Cardiac muscle cell (in vitro differentiated cells and primary cell): ENCODE results near the gene CDC42SE2. TPM values are rescaled to one million over a fixed set of nuclear protein-coding genes. Genes with fewer than 3 reads are reported as not detected.
"Not testable (repeated sequence)": the region's sequence is repeated elsewhere in the genome, so short reads cannot be mapped to it uniquely, and the experiment has no call there.

Experiments used
- DNase-seq, 2 donors: peaks; one replicate each; pipeline versions ENCODE4 v3.0.0 to v3.0.0-alpha.2; 2010 to 2017; ENCODE audit warnings: low read depth in 1 of 2, low spot score in 1 of 2
- H3K27ac ChIP-seq: fragments of 200-600 bp; sonication (generic); 2 replicates; pipeline ENCODE4 v1.5.1; 2016
- H3K27me3 ChIP-seq: fragments of 200-600 bp; sonication (generic); 2 replicates; pipeline ENCODE4 v1.6.0; 2016; ENCODE audit warnings: control low read depth
- H3K36me3 ChIP-seq: fragments of 200-600 bp; sonication (generic); 2 replicates; pipeline ENCODE4 v1.5.1; 2016; ENCODE audit warnings: control low read depth
- H3K4me1 ChIP-seq: fragments of 200-600 bp; sonication (generic); 2 replicates; pipeline ENCODE4 v1.8.1; 2017; ENCODE audit warnings: low read depth, mild to moderate bottlenecking, mixed run types
- H3K4me3 ChIP-seq: fragments of 200-600 bp; sonication (generic); 2 replicates; pipeline ENCODE4 v1.5.1; 2016; ENCODE audit warnings: mild to moderate bottlenecking
- H3K9me3 ChIP-seq: fragments of 200-600 bp; sonication (generic); 2 replicates; pipeline ENCODE4 v1.5.1; 2017; ENCODE audit warnings: low read depth, mild to moderate bottlenecking, control low read depth
- polyA plus RNA-seq: library from polyadenylated mRNA; unstranded; fragments of >200 nt; fragmentation: Nextera tagmentation; extraction: Ambion mirVana; gene quantifications from 2 replicates; pipeline ENCODE4 v1.2.1, GENCODE V29; 2016
- total RNA-seq: library from RNA; depleted of rRNA; stranded (reverse); fragments of >200 nt; gene quantifications from 2 replicates; pipeline ENCODE4 v1.2.3, GENCODE V29; 2016
- TF ChIP-seq, protein P1 (sequence below): IDR thresholded peaks from 2 replicates; pipeline ENCODE4 v1.5.1; 2012; ENCODE audit warnings: low read depth, mild to moderate bottlenecking, low read length

Gene CDC42SE2
- total and polyA plus RNA-seq, 2 experiments from 2014 or later = 15.2 to 24.1 TPM

DNA sequence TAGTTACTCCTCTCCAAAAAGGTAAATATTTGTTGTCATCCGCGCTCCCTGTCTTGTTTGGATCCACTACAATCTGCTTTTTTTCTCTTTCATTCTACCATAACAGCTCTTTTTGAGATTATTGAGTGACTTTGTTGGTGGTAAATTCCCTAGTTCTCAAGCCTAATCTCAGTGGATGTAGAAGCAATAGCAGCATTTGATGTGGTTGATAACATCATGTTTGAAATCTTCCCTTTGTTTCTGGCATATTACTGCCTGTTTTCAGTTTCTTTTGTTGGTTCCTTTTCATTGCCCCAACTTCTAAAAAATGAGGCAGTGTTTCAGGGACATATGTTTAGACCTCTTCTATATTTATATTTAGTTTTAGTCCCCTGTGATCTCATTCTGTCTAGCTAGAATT, 8.9 kb downstream of the CDC42SE2 start:
- TF ChIP-seq, protein P1, sequence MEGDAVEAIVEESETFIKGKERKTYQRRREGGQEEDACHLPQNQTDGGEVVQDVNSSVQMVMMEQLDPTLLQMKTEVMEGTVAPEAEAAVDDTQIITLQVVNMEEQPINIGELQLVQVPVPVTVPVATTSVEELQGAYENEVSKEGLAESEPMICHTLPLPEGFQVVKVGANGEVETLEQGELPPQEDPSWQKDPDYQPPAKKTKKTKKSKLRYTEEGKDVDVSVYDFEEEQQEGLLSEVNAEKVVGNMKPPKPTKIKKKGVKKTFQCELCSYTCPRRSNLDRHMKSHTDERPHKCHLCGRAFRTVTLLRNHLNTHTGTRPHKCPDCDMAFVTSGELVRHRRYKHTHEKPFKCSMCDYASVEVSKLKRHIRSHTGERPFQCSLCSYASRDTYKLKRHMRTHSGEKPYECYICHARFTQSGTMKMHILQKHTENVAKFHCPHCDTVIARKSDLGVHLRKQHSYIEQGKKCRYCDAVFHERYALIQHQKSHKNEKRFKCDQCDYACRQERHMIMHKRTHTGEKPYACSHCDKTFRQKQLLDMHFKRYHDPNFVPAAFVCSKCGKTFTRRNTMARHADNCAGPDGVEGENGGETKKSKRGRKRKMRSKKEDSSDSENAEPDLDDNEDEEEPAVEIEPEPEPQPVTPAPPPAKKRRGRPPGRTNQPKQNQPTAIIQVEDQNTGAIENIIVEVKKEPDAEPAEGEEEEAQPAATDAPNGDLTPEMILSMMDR = no peak
- Histone ChIP-seq H3K4me1 (no peaks in the 10 kb centered on the region), H3K4me3 (no peak overlapping the region)

DNA sequence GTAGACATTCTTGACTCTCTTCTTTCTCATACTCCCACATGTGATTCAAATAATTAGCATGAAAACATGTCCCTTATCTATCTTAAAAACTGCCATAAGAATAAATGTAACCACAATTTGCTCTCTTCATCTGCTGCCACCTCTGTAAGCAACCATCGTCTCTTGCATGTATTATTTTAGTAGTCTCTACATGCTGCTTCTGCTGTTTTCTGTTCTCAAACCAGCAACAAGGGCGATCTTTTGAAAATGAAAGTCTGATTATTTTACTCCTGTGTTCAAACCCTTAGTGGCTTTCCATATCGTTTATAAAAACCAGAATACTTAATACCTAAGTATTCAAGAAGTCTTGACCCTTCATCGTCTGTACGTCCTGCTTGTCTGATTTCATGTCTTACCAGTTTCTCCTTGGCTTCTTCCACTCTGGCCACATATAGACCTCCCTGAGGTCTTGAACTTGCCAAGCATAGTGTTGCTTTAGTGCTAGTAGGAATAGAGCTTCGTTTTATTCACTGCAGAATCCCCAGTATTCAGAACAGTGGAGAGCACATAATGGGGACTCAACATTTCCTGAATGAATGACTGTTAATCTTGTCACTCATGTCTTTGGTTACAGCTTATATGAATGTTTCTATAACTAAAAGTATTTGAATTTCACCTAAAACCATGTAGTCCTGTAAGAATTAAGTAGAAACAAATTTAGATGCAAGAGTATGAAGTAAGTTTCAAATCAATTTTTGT, 10.6 kb downstream of the CDC42SE2 start:
- TF ChIP-seq, protein P1 = no peak
- DNase-seq = no peak
- no peaks in the 10 kb centered on the region for H3K27me3 ChIP-seq
- H3K36me3 ChIP-seq = no peaks in the 10 kb centered on the region
- no peaks in the 10 kb centered on the region for H3K9me3 ChIP-seq
- no peak overlapping the region for H3K27ac ChIP-seq
- no peaks in the 10 kb centered on the region for H3K4me1 ChIP-seq
- no peak overlapping the region for H3K4me3 ChIP-seq

More for the DNA sequence above, 8.9 kb downstream of the CDC42SE2 start:
- Histone ChIP-seq H3K9me3 (no peaks in the 10 kb centered on the region), H3K36me3 (no peaks in the 10 kb centered on the region), H3K27ac (no peak overlapping the region), H3K27me3 (no peaks in the 10 kb centered on the region)
- DNase-seq = no peak

DNA sequence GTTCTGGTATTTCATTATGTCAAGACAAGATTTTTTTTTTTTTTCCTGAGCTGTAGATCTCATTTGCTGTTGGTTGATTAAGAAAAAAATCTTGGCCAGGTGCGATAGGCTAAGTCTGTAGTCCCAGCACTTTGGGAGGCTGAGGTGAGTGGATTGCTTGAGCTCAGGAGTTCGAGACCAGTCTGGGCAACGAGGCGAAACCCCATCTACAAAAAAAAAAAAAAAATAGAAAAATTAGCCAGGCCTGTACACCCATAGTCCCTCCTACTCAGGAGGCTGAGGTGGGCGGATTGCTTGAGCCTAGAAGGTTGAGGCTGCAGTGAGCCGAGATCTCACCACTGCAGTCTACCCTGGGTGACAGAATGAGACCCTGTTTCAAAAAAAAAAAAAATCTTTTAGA, 12.2 kb downstream of the CDC42SE2 start:
- peaks cover 2% of the 10 kb centered on the region for H3K4me1 ChIP-seq
- TF ChIP-seq, protein P1 = no peak
- no peak for DNase-seq

DNA sequence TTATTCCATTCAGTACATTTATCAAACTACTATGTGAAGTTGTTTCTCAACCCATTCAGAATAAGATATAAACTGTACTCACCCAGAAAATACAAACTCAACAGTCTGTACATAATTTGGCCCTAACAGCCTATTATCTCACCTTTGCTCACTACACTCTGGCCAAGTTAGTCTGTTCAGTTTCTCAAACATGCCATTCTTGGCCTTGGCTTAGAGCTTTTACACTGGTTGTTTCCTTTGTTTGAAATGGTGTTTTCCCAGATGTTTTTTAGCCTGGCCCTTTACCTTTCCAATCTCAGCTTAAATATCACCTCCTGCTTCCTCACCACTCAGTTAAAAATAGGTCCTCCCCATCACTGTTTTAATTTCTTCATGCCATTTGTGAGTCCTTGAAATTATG, 13.6 kb downstream of the CDC42SE2 start:
- Histone ChIP-seq H3K27me3 (no peaks in the 10 kb centered on the region), H3K4me1 (peaks cover 11% of the 10 kb centered on the region), H3K4me3 (no peak overlapping the region), H3K9me3 (no peaks in the 10 kb centered on the region), H3K36me3 (no peaks in the 10 kb centered on the region), H3K27ac (no peak overlapping the region)
- TF ChIP-seq, protein P1 = no peak
- no peak for DNase-seq

More for the DNA sequence above, 12.2 kb downstream of the CDC42SE2 start:
- Histone ChIP-seq H3K27ac (no peak overlapping the region), H3K36me3 (no peaks in the 10 kb centered on the region), H3K4me3 (no peak overlapping the region), H3K9me3 (no peaks in the 10 kb centered on the region), H3K27me3 (no peaks in the 10 kb centered on the region)

DNA sequence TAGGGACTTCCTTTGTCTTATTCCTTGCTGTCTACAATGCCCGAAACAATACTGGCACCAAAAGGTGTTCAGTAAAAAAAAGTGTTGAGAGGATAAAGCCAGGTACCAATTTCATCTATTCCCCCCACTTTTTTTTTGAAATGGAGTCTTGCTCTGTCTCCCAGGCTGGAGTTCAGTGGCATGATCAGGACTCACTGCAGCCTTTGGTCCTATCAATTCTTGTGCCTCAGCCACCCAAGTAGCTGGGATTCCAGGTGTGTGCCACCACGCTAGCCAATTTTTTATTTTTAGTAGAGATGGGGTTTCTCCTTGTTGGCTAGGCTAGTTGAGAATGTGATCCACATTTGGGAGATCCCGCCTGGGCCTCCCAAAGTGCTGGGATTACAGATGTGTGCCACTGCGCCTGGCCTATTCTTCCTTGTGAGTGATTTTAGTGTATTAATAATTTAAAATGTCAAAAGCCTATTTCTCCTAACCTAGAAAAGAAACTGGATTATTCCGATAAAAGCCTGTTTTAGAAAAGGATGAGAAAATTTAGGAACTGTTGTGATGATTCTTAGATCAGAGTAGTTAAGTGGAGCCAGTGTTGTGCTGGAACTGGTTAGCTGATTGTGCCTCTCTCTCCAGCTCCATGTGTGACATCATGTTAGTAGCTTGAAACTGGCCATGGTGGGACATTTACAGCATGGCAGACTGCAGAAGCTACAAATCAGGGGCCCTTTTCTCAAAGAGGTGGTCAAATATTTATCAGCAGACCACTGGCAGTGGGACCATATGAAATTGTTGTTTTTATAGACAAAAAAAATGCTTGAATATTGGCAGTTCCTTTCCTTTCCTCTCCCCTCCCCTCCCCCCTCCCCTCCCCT, 14.3 kb downstream of the CDC42SE2 start:
- no peaks in the 10 kb centered on the region for H3K27me3 ChIP-seq
- H3K27ac ChIP-seq = no peak overlapping the region
- TF ChIP-seq, protein P1 = no peak

DNA sequence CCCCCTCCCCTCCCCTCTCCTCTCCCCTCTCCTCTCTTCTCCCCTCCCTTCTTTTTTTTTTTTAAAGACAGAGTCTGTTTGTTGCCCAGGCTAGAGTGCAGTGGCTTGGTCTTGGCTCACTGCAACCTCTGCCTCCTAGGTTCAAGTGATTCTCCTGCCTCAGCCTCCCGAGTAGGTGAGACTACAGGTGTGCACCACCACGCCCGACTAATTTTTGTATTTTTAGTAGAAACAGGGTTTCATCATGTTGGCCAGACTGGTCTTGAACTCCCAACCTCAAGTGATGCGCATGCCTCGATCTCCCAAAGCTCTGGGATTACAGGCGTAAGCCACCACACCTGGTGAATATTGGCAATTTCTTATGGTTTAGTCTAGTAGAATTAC, 14.9 kb downstream of the CDC42SE2 start:
- peaks cover 11% of the 10 kb centered on the region for H3K4me1 ChIP-seq
- H3K36me3 ChIP-seq, H3K9me3 ChIP-seq, H3K27ac ChIP-seq, H3K4me3 ChIP-seq, DNase-seq, H3K27me3 ChIP-seq: not testable (repeated sequence)

More for the DNA sequence above, 14.3 kb downstream of the CDC42SE2 start:
- no peak for DNase-seq
- H3K9me3 ChIP-seq = no peaks in the 10 kb centered on the region
- H3K4me1 ChIP-seq = peaks cover 11% of the 10 kb centered on the region
- H3K36me3 ChIP-seq = no peaks in the 10 kb centered on the region
- H3K4me3 ChIP-seq = no peak overlapping the region
